ENCODE results near the gene TMEM132D.

DNA sequence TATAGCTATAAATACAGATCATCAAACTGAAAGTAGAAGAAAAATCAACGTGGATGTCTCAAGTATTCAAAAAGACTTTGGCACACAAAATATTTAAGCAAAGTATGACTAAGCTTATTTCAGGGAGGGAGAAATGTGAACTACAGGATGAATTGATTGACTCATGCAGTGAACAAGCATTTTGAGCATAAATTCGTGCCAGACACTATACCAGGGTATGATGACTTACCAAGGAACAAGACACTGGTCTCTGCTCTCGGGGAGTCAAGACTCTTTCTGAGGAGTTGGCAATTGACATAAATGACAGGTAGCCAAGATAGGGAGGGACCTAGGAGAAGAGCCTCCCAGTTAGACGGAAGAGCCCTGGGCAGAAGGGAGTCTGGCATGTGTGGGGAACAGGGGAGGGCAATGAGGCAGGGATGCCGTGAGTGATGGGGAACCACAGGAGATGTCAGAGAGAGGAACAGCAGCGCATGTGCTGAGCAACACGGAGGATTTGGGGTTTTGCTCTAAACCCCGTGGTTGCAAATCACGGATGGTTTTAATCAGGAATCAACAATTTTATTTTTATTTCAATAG is 115.2 kb downstream of the TMEM132D start:
- TF ChIP-seq POLR2A (IDR thresholded peaks at IDR 0.05; ENCODE audit: low read depth, low read length) (no peak), POLR2AphosphoS5 (IDR thresholded peaks at IDR 0.05; ENCODE audit: insufficient read depth, low read depth, low read length) (no peak), JUN (IDR thresholded peaks at IDR 0.05; ENCODE audit: borderline replicate concordance, insufficient read depth, insufficient read length, low read depth) (no peak), EZH2 (IDR thresholded peaks at IDR 0.05; ENCODE audit: borderline replicate concordance, low read depth, low read length, severe bottlenecking) (no peak), MYC (IDR thresholded peaks at IDR 0.05; ENCODE audit: low read depth, low read length) (no peak)
- TF ChIP-seq, protein P1, sequence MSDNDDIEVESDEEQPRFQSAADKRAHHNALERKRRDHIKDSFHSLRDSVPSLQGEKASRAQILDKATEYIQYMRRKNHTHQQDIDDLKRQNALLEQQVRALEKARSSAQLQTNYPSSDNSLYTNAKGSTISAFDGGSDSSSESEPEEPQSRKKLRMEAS (IDR thresholded peaks at IDR 0.05; ENCODE audit: insufficient read depth, insufficient read length): no peak
- TF ChIP-seq, protein P2, sequence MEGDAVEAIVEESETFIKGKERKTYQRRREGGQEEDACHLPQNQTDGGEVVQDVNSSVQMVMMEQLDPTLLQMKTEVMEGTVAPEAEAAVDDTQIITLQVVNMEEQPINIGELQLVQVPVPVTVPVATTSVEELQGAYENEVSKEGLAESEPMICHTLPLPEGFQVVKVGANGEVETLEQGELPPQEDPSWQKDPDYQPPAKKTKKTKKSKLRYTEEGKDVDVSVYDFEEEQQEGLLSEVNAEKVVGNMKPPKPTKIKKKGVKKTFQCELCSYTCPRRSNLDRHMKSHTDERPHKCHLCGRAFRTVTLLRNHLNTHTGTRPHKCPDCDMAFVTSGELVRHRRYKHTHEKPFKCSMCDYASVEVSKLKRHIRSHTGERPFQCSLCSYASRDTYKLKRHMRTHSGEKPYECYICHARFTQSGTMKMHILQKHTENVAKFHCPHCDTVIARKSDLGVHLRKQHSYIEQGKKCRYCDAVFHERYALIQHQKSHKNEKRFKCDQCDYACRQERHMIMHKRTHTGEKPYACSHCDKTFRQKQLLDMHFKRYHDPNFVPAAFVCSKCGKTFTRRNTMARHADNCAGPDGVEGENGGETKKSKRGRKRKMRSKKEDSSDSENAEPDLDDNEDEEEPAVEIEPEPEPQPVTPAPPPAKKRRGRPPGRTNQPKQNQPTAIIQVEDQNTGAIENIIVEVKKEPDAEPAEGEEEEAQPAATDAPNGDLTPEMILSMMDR (IDR thresholded peaks at IDR 0.05; ENCODE audit: extremely low read depth in 1 of 2, insufficient read depth in 1 of 2, low read depth in 1 of 2, low read length in 2 of 2): no peak
